PFSK-1 (cell line): Measurements from ENCODE around the gene NUBP1.

ENCODE experiments used
- FOXP2 ChIP-seq: optimal IDR thresholded peaks from 2 replicates; pipeline ENCODE3; 2011; ENCODE audit warnings: borderline replicate concordance, control low read depth, inconsistent platforms; ENCODE audit not compliant: insufficient read depth; ENCODE audit errors: extremely low read length, extremely low read depth
- POLR2AphosphoS5 ChIP-seq: IDR thresholded peaks from 2 replicates; pipeline ENCODE4 v1.6.1; 2012; ENCODE audit warnings: low read depth, mild to moderate bottlenecking, control low read depth, low read length, moderate library complexity
- REST ChIP-seq, 2 experiments: IDR thresholded peaks; 2 replicates each; pipeline versions ENCODE4 v1.6.1 to v1.8.0; 2011 to 2012; ENCODE audit warnings: low read depth in 2 of 2, low read length in 2 of 2, control low read depth in 1 of 2, inconsistent platforms in 1 of 2, mild to moderate bottlenecking in 1 of 2, moderate library complexity in 1 of 2; ENCODE audit not compliant: insufficient read depth in 1 of 2
- SIN3A ChIP-seq: IDR thresholded peaks from 2 replicates; pipeline ENCODE4 v1.6.1; 2012; ENCODE audit warnings: mild to moderate bottlenecking, low read length, moderate library complexity, borderline replicate concordance; ENCODE audit not compliant: insufficient read depth
- TAF1 ChIP-seq: IDR thresholded peaks from 2 replicates; pipeline ENCODE4 v1.6.1; 2012; ENCODE audit warnings: low read length, control low read depth, borderline replicate concordance; ENCODE audit not compliant: insufficient read depth

Gene NUBP1

GRCh38 chr16:10751291-10751697, 7.7 kb downstream of the NUBP1 start:
- no peak for TF ChIP-seq FOXP2

GRCh38 chr16:10752843-10753523, 9.3 kb downstream of the NUBP1 start:
- TF ChIP-seq TAF1 (no peak), SIN3A (no peak), POLR2AphosphoS5 (no peak), REST (IDR thresholded peaks at IDR 0.05; ENCODE audit: insufficient read depth in 1 of 2, low read depth in 2 of 2, low read length in 2 of 2) (no peak), FOXP2 (no peak)

- no peak for TF ChIP-seq FOXP2
- no peak for TF ChIP-seq REST (IDR thresholded peaks at IDR 0.05; ENCODE audit: insufficient read depth in 1 of 2, low read depth in 2 of 2, low read length in 2 of 2)
- TF ChIP-seq SIN3A: no peak
Observed at GRCh38 chr16:10753670-10754069, 10.0 kb downstream of the NUBP1 start.

- no peak for TF ChIP-seq SIN3A
Observed at GRCh38 chr16:10754941-10755340, 11.3 kb downstream of the NUBP1 start.

- TF ChIP-seq REST (IDR thresholded peaks at IDR 0.05; ENCODE audit: insufficient read depth in 1 of 2, low read depth in 2 of 2, low read length in 2 of 2): no peak
Observed at GRCh38 chr16:10756574-10756973, 12.9 kb downstream of the NUBP1 start.

GRCh38 chr16:10760858-10761257, 17.2 kb downstream of the NUBP1 start:
- no peak for TF ChIP-seq POLR2AphosphoS5

- TF ChIP-seq REST (IDR thresholded peaks at IDR 0.05; ENCODE audit: insufficient read depth in 1 of 2, low read depth in 2 of 2, low read length in 2 of 2) (no peak), TAF1 (no peak), FOXP2 (no peak), SIN3A (no peak), POLR2AphosphoS5 (no peak)
Observed at GRCh38 chr16:10761373-10761772, 17.7 kb downstream of the NUBP1 start.
